K562 (cell line): ENCODE data around the gene KCNH2. TPM values are rescaled to one million over a fixed set of nuclear protein-coding genes. Genes with fewer than 3 reads are reported as not detected.

Source experiments
- ATAC-seq: fragments of 200-7000 bp; cut with Tn5 transposase; 3 replicates; pipeline ENCODE4 v1.9.1; 2020; ENCODE audit warnings: moderate library complexity
- BruUV-seq: library from RNA; stranded (reverse); fragments of 400-500 nt; replicated peaks from 2 replicates; lab custom pipeline; 2021; lab: Mats Ljungman, UMichigan
- CTCF ChIA-PET: fragments of 300-600 bp; formaldehyde crosslinking; extraction: SDS; loops from one replicate; lab custom pipeline; 2021; ENCODE audit warnings: low intra/inter-chr PET ratio; lab: Yijun Ruan, JAX
- POLR2A ChIA-PET: fragments of 300-600, 350-650 bp; sonication (Branson Sonifier 250); formaldehyde crosslinking; extraction: SDS; loops from one replicate; lab custom pipeline; 2021; ENCODE audit warnings: antibody characterized with exemption, inconsistent platforms; lab: Yijun Ruan, JAX
- DNase-seq, 4 experiments: peaks; one replicate each; pipeline versions ENCODE4 v3.0.0 to v3.0.0-alpha.2; 2011 to 2018; ENCODE audit warnings: low spot score in 3 of 4, mixed read lengths in 3 of 4; ENCODE audit errors: extremely low read depth in 1 of 4
- FAIRE-seq: peaks from 2 replicates; lab custom pipeline; 2011; peaks lifted over from hg19 to GRCh38; lab: Jason Lieb, UNC
- H2AFZ ChIP-seq: 2 replicates; pipeline ENCODE4 v1.6.0; 2011; ENCODE audit warnings: low read depth, low read length, control low read depth, inconsistent platforms
- H3K27ac ChIP-seq: fragments of 200-600 bp; 3 replicates; pipeline ENCODE4 v1.8.0; 2011; ENCODE audit warnings: low read depth, mild to moderate bottlenecking, control low read depth, inconsistent platforms, low read length, moderate library complexity, mixed read lengths; ENCODE audit errors: extremely low read depth
- H3K27me3 ChIP-seq, 2 experiments: fragments of 300-600 bp in 1 of 2; 2 replicates in 1 of 2; 3 replicates in 1 of 2; pipeline versions ENCODE4 v1.6.0 to v1.8.0; 2011; ENCODE audit warnings: inconsistent platforms in 2 of 2, low read length in 2 of 2, mild to moderate bottlenecking in 1 of 2, mixed read lengths in 1 of 2, moderate library complexity in 1 of 2; ENCODE audit not compliant: control insufficient read depth in 2 of 2, insufficient read depth in 2 of 2
- H3K36me3 ChIP-seq: fragments of 300-600 bp; 3 replicates; pipeline ENCODE4 v1.8.0; 2011; ENCODE audit warnings: mild to moderate bottlenecking, low read length, inconsistent platforms; ENCODE audit not compliant: control insufficient read depth, insufficient read depth
- H3K4me1 ChIP-seq, 2 experiments: fragments of 200-600 bp in 1 of 2; replicated peaks in 1 of 2; 2 replicates in 1 of 2; 3 replicates in 1 of 2; pipeline versions ENCODE4 v1.5.1 to v1.8.0; 2011; ENCODE audit warnings: inconsistent platforms in 2 of 2, low read length in 2 of 2, mild to moderate bottlenecking in 1 of 2, mixed read lengths in 1 of 2, moderate library complexity in 1 of 2; ENCODE audit not compliant: control insufficient read depth in 2 of 2, insufficient read depth in 2 of 2
- H3K4me2 ChIP-seq: 2 replicates; pipeline ENCODE4 v1.6.1; 2011; ENCODE audit warnings: low read length, control low read depth, inconsistent platforms, mixed read lengths; ENCODE audit not compliant: insufficient read depth
- H3K4me3 ChIP-seq: fragments of 200-600 bp; sonication (generic), shearing (Covaris generic); 2 replicates; pipeline ENCODE4 v1.5.1; 2016; ENCODE audit warnings: control low read depth, inconsistent platforms
- H3K79me2 ChIP-seq: fragments of 200-600 bp; 3 replicates; pipeline ENCODE4 v1.8.0; 2011; ENCODE audit warnings: low read length, inconsistent platforms; ENCODE audit not compliant: control insufficient read depth, insufficient read depth
- H3K9ac ChIP-seq, 2 experiments: 2 replicates each; pipeline versions ENCODE4 v1.6.0 to v1.6.1; 2011; ENCODE audit warnings: low read depth in 2 of 2, low read length in 2 of 2, control low read depth in 1 of 2, inconsistent platforms in 1 of 2, mild to moderate bottlenecking in 1 of 2, mixed read lengths in 1 of 2; ENCODE audit not compliant: insufficient read depth in 1 of 2
- H3K9me1 ChIP-seq: one replicate; pipeline ENCODE4 v1.6.0; 2011; ENCODE audit warnings: inconsistent platforms, mild to moderate bottlenecking, low read length, moderate library complexity; ENCODE audit not compliant: control insufficient read depth, insufficient read depth
- H3K9me3 ChIP-seq: replicated peaks from 2 replicates; pipeline ENCODE4 v1.5.1; 2011; ENCODE audit warnings: low read depth, low read length, inconsistent platforms; ENCODE audit not compliant: control insufficient read depth, insufficient read depth
- H4K20me1 ChIP-seq: replicated peaks from 2 replicates; pipeline ENCODE4 v1.6.1; 2011; ENCODE audit warnings: low read length, inconsistent platforms, mixed read lengths; ENCODE audit not compliant: control insufficient read depth, insufficient read depth
- BHLHE40 ChIP-seq: IDR thresholded peaks from 2 replicates; pipeline ENCODE4 v1.6.1; 2011; ENCODE audit warnings: low read length, improper control_type of control experiment
- CHD4 ChIP-seq: fragments of 200-600 bp; sonication (generic); IDR thresholded peaks from 3 replicates; pipeline ENCODE4 v1.6.1; 2012; ENCODE audit warnings: low read depth, mild to moderate bottlenecking, mixed read lengths, low read length, inconsistent platforms; ENCODE audit not compliant: insufficient read depth, insufficient replicate concordance, poor library complexity, severe bottlenecking
- EGR1 ChIP-seq: fragments of 450-650 bp; conservative IDR thresholded peaks from 2 replicates; pipeline ENCODE4 v1.6.1; 2017; ENCODE audit warnings: mild to moderate bottlenecking
- EP300 ChIP-seq: IDR thresholded peaks from 2 replicates; pipeline ENCODE4 v1.6.1; 2012; ENCODE audit warnings: low read length, improper control_type of control experiment
- ERF ChIP-seq: fragments of 450-650 bp; formaldehyde crosslinking; IDR thresholded peaks from 2 replicates; pipeline ENCODE4 v1.4.0; 2020; ENCODE audit warnings: mild to moderate bottlenecking, mixed read lengths
- FOSL1 ChIP-seq: fragments of 200-800 bp; sonication (Bioruptor generic); conservative IDR thresholded peaks from 2 replicates; pipeline ENCODE4 v1.6.1; 2016; ENCODE audit warnings: missing genetic modification characterization, missing compliant biosample characterization
- HDGF ChIP-seq: fragments of 450-650 bp; IDR thresholded peaks from 2 replicates; pipeline ENCODE4 v1.6.1; 2016
- MAFF ChIP-seq: IDR thresholded peaks from 2 replicates; pipeline ENCODE4 v1.6.1; 2012; ENCODE audit warnings: low read length, improper control_type of control experiment
- MAZ ChIP-seq, 2 experiments: fragments of 450-650 bp in 1 of 2; sonication (generic) in 1 of 2; formaldehyde crosslinking; IDR thresholded peaks in 1 of 2; conservative IDR thresholded peaks in 1 of 2; 2 replicates each; pipeline versions ENCODE4 v1.4.0 to v1.5.0; 2020; ENCODE audit warnings: mild to moderate bottlenecking in 1 of 2, missing genetic modification reagents in 1 of 2
- MEIS2 ChIP-seq: fragments of 450-650 bp; IDR thresholded peaks from 2 replicates; pipeline ENCODE4 v1.6.1; 2014; ENCODE audit warnings: mild to moderate bottlenecking; ENCODE audit not compliant: partially characterized antibody
- MTA3 ChIP-seq: fragments of 450-650 bp; formaldehyde crosslinking; IDR thresholded peaks from 2 replicates; pipeline ENCODE4 v1.6.1; 2017; ENCODE audit warnings: mild to moderate bottlenecking, borderline replicate concordance
- NRF1 ChIP-seq, 2 experiments: fragments of 450-650 bp; IDR thresholded peaks in 1 of 2; conservative IDR thresholded peaks in 1 of 2; 2 replicates each; pipeline ENCODE4 v1.6.1; 2014; ENCODE audit warnings: mild to moderate bottlenecking in 2 of 2
- TRIM24 ChIP-seq, 2 experiments: fragments of 450-650 bp; IDR thresholded peaks; 2 replicates each; pipeline ENCODE4 v1.6.1; 2016
- ZNF280A ChIP-seq: fragments of 450-650 bp; IDR thresholded peaks from 2 replicates; pipeline ENCODE4 v1.6.1; 2018; ENCODE audit warnings: mild to moderate bottlenecking, low read depth; ENCODE audit not compliant: partially characterized antibody
- ZNF592 ChIP-seq: fragments of 450-650 bp; IDR thresholded peaks from 2 replicates; pipeline ENCODE4 v1.6.1; 2017; ENCODE audit warnings: antibody characterized with exemption, mild to moderate bottlenecking
- ZNF644 ChIP-seq: fragments of 200-800 bp; sonication (Bioruptor generic); IDR thresholded peaks from 2 replicates; pipeline ENCODE4 v1.6.1; 2016; ENCODE audit warnings: low read depth, missing genetic modification characterization, missing compliant biosample characterization
- ZZZ3 ChIP-seq: fragments of 450-650 bp; IDR thresholded peaks from 2 replicates; pipeline ENCODE4 v1.6.1; 2016; ENCODE audit warnings: antibody characterized with exemption, mild to moderate bottlenecking, moderate library complexity
- WGBS: fragments of 100-300 bp; shearing (Covaris generic); methylation state at CpG from one replicate; pipeline ENCODE4 v1.1.6; 2016; ENCODE audit warnings: low coverage, mixed read lengths; ENCODE audit not compliant: insufficient coverage; ENCODE audit errors: missing lambda C conversion rate; 5-methylcytosine and 5-hydroxymethylcytosine counted together
- in situ Hi-C: fragments of 300-500 bp; cut with MboI; formaldehyde crosslinking; loops from 4 replicates; pipeline ENCODE4 v1.15.0; 2018; ENCODE audit warnings: inconsistent platforms, mixed read lengths
- intact Hi-C: fragments of 100-400 bp; cut with micrococcal nuclease; formaldehyde crosslinking; loops from 2 replicates; pipeline ENCODE4 v1.14.2; 2022
- polyA plus RNA-seq, 8 experiments: library from polyadenylated mRNA; depleted of rRNA in 4 of 8; stranded (reverse) in 5 of 8; unstranded in 3 of 8; fragments of >200 nt; fragmentation: Nextera tagmentation in 2 of 8; fragmentation: Illumina TruSeq in 1 of 8; extraction: Ambion mirVana in 2 of 8; extraction: Trizol in 1 of 8; gene quantifications; 2 replicates each; pipeline versions ENCODE4 v1.2.1 to v1.2.3, GENCODE V29; 2011 to 2014; ENCODE audit warnings: inconsistent platforms in 1 of 8, missing spikeins in 1 of 8
- total RNA-seq, 7 experiments: library from RNA; depleted of rRNA in 6 of 7; stranded (reverse); fragments of >200 nt in 6 of 7; fragmentation: Illumina TruSeq in 2 of 7; extraction: Trizol in 2 of 7; gene quantifications; 2 replicates each; pipeline versions ENCODE4 v1.2.1 to v1.2.3, GENCODE V29; 2011 to 2021; ENCODE audit warnings: low replicate concordance in 1 of 7

Gene KCNH2
- total and polyA plus RNA-seq, 9 of the 15 experiments (the other 6 are each of a cell fraction or from before 2014, with no cell fraction given) = 18.1 to 368 (median 218) TPM

- TF ChIP-seq ZNF280A = no peak
- no peak for TF ChIP-seq ZZZ3
- no peak for TF ChIP-seq ZNF644 (tag)
Observed at GRCh38 chr7:151005566-151005965, 27.4 kb upstream of the KCNH2 start (continued).

DNA sequence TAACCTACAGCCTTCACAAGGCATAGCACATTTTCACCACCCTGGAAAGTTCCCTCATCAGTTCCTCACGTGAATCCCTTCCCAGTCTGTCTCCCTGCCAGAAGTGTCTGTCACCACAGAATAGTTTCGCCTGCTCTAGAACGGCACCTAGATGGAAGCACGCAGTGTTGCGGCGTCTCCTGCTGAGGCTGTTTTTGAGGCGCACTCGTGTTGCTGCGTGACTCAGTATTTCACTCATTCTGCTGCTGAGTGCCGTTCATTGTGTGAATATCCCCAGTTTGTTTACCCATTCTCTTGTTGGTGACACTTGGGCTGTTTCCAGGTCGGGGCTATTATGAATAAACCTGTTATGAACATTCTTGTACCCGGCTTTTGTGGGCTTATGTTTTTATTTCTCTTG, 25.5 kb upstream of the KCNH2 start:
- H3K4me1 ChIP-seq = peaks cover 23 to 56% of the 10 kb centered on the region in 2 experiments
- no peaks in the 10 kb centered on the region for H4K20me1 ChIP-seq
- no peaks in the 10 kb centered on the region for H3K9me1 ChIP-seq
- peak; percentile 59 to 79 (median 65) for DNase-seq
- no peaks in the 10 kb centered on the region for H3K36me3 ChIP-seq
- no peak overlapping the region; the same call in 2 of the 3 replicates for H3K27ac ChIP-seq
- in situ Hi-C loops (no loop called here), intact Hi-C loops (no loop called here)
- CTCF ChIA-PET = interaction anchor here (0.6 kb wide), 1 partner anchor 71 kb away, joined by 3 read pairs; no protein-coding TSS in a partner anchor
- H3K4me3 ChIP-seq = no peak overlapping the region
- ATAC-seq = peak; percentile 62
- 16% methylated on average over 12 of the region's 12 CpGs for WGBS
- POLR2A ChIA-PET = no interaction called here
- FAIRE-seq = peak; percentile 90
- peak overlapping the region; percentile 14 to 75; a peak in 2 of 4 replicates for H3K9ac ChIP-seq
- BruUV-seq = no TSS peak
- H3K4me2 ChIP-seq = peak overlapping the region; percentile 13; the same call in 1 of the 2 replicates
- peak overlapping the region; percentile 86 for H2AFZ ChIP-seq
- no peaks in the 10 kb centered on the region for H3K79me2 ChIP-seq
- H3K27me3 ChIP-seq = no peaks in the 10 kb centered on the region
- H3K9me3 ChIP-seq = no peaks in the 10 kb centered on the region
- TF ChIP-seq TRIM24 (IDR thresholded peaks at IDR 0.05) (peak in 1 of 2 experiments; percentile 11; a peak in 1 of 4 replicates), HDGF (0 out of 2 replicates have a peak, but pooled peaks have one; percentile 38), FOSL1 (peak; percentile 63), BHLHE40 (peak; percentile 96), EGR1 (no peak), MEIS2 (peak; percentile 84), NRF1 (conservative IDR thresholded peaks at IDR 0.05 in 1 of 2, IDR thresholded peaks at IDR 0.05 in 1 of 2) (peak; percentile 53 to 65), ERF (CRISPR knock-in tag) (no peak), EP300 (0 out of 2 replicates have a peak, but pooled peaks have one; percentile 19), MTA3 (0 out of 2 replicates have a peak, but pooled peaks have one; percentile 19), MAFF (peak; percentile 58), ZNF592 (peak; percentile 68; the same call in 1 of the 2 replicates), CHD4 (no peak), MAZ (CRISPR knock-in tag; conservative IDR thresholded peaks at IDR 0.05 in 1 of 2, IDR thresholded peaks at IDR 0.05 in 1 of 2) (peak in 1 of 2 experiments; percentile 16; a peak in 1 of 4 replicates)
